Measurements from ENCODE around the gene TNFRSF19.

Gene TNFRSF19

GRCh38 chr13:23686948-23687347 is 116.7 kb downstream of the TNFRSF19 start:
- no peak for DNase-seq (ENCODE audit: low spot score)

GRCh38 chr13:23687614-23688013 is 117.4 kb downstream of the TNFRSF19 start:
- DNase-seq (ENCODE audit: low spot score) = no peak

- no peak for DNase-seq (ENCODE audit: low spot score)
Observed at GRCh38 chr13:23688336-23688735, 118.1 kb downstream of the TNFRSF19 start.

GRCh38 chr13:23690668-23691067 is 120.5 kb downstream of the TNFRSF19 start:
- no peak for DNase-seq (ENCODE audit: low spot score)

- DNase-seq (ENCODE audit: low spot score) = no peak
Observed at GRCh38 chr13:23692816-23693215, 122.6 kb downstream of the TNFRSF19 start.

GRCh38 chr13:23695196-23695595 is 125.0 kb downstream of the TNFRSF19 start:
- DNase-seq (ENCODE audit: low spot score) = no peak

- no peak for DNase-seq (ENCODE audit: low spot score)
Observed at GRCh38 chr13:23695711-23696464, 125.7 kb downstream of the TNFRSF19 start.

GRCh38 chr13:23696610-23697009 is 126.4 kb downstream of the TNFRSF19 start:
- no peak for DNase-seq (ENCODE audit: low spot score)

GRCh38 chr13:23697772-23698313 is 127.6 kb downstream of the TNFRSF19 start:
- no peak for DNase-seq (ENCODE audit: low spot score)

GRCh38 chr13:23699271-23699670 is 129.1 kb downstream of the TNFRSF19 start:
- DNase-seq (ENCODE audit: low spot score) = no peak

- DNase-seq (ENCODE audit: low spot score) = no peak
Observed at GRCh38 chr13:23701186-23701585, 131.0 kb downstream of the TNFRSF19 start.

GRCh38 chr13:23701636-23702035 is 131.4 kb downstream of the TNFRSF19 start:
- DNase-seq (ENCODE audit: low spot score) = peak; percentile 77

GRCh38 chr13:23703246-23703860 is 133.1 kb downstream of the TNFRSF19 start:
- DNase-seq (ENCODE audit: low spot score) = peak; percentile 68

GRCh38 chr13:23705583-23705982 is 135.4 kb downstream of the TNFRSF19 start:
- DNase-seq (ENCODE audit: low spot score) = no peak

GRCh38 chr13:23707674-23708073 is 137.5 kb downstream of the TNFRSF19 start:
- DNase-seq (ENCODE audit: low spot score) = no peak

GRCh38 chr13:23709536-23709935 is 139.3 kb downstream of the TNFRSF19 start:
- DNase-seq (ENCODE audit: low spot score) = no peak

GRCh38 chr13:23710366-23710765 is 140.2 kb downstream of the TNFRSF19 start:
- no peak for DNase-seq (ENCODE audit: low spot score)

GRCh38 chr13:23711355-23711754 is 141.1 kb downstream of the TNFRSF19 start:
- DNase-seq (ENCODE audit: low spot score) = no peak

- DNase-seq (ENCODE audit: low spot score) = no peak
Observed at GRCh38 chr13:23714672-23715071, 144.5 kb downstream of the TNFRSF19 start.

GRCh38 chr13:23715092-23715761 is 145.0 kb downstream of the TNFRSF19 start:
- DNase-seq (ENCODE audit: low spot score) = no peak

GRCh38 chr13:23715762-23716235 is 145.6 kb downstream of the TNFRSF19 start:
- DNase-seq (ENCODE audit: low spot score) = no peak

GRCh38 chr13:23716401-23716800 is 146.2 kb downstream of the TNFRSF19 start:
- DNase-seq (ENCODE audit: low spot score) = no peak

- no peak for DNase-seq (ENCODE audit: low spot score)
Observed at GRCh38 chr13:23718996-23719395, 148.8 kb downstream of the TNFRSF19 start.
